Sigmoid colon (tissue), 7 donors: ENCODE data around the gene NOXO1. TPM values are rescaled to one million over a fixed set of nuclear protein-coding genes. Genes with fewer than 3 reads are reported as not detected.

ENCODE experiments used
- DNase-seq: peaks from one replicate; pipeline ENCODE4 v3.0.0-alpha.2; 2019
- H3K27ac ChIP-seq, 4 donors: fragments of 200-600 bp; sonication (generic); one replicate each; pipeline ENCODE4 v1.5.1; 2016 to 2019; ENCODE audit warnings: mild to moderate bottlenecking in 1 of 4
- H3K27me3 ChIP-seq, 3 donors: fragments of 200-600 bp; sonication (generic); one replicate each; pipeline ENCODE4 v1.5.1; 2019; ENCODE audit warnings: mild to moderate bottlenecking in 1 of 3
- H3K36me3 ChIP-seq, 4 donors: fragments of 200-600 bp; sonication (generic); one replicate each; pipeline ENCODE4 v1.5.1; 2016 to 2019
- H3K4me1 ChIP-seq, 4 donors: fragments of 200-600 bp; sonication (generic); one replicate each; pipeline ENCODE4 v1.5.1; 2017 to 2019
- H3K4me3 ChIP-seq, 4 donors: fragments of 200-600 bp; sonication (generic); one replicate each; pipeline ENCODE4 v1.5.1; 2017 to 2019; ENCODE audit warnings: mild to moderate bottlenecking in 2 of 4, moderate library complexity in 1 of 4
- H3K9me3 ChIP-seq, 4 donors: fragments of 200-600 bp in 3 of 4; sonication (generic) in 3 of 4; one replicate each; pipeline versions ENCODE4 v1.5.1 to v1.6.1; 2013 to 2019
- CTCF ChIP-seq, 4 experiments: fragments of 450-650 bp in 3 of 4; fragments of 200-600 bp in 1 of 4; IDR thresholded peaks; one replicate each; pipeline ENCODE4 v1.5.1; 2016 to 2019; ENCODE audit warnings: antibody characterized with exemption in 4 of 4, mild to moderate bottlenecking in 3 of 4, moderate library complexity in 2 of 4
- EP300 ChIP-seq, 4 donors: sonication (generic); formaldehyde crosslinking; IDR thresholded peaks; one replicate each; pipeline ENCODE4 v1.6.1; 2017; ENCODE audit warnings: antibody characterized with exemption in 4 of 4
- POLR2A ChIP-seq, 2 donors: fragments of 450-650 bp; IDR thresholded peaks; one replicate each; pipeline ENCODE4 v1.6.1; 2016; ENCODE audit warnings: antibody characterized with exemption in 2 of 2, mild to moderate bottlenecking in 2 of 2, moderate library complexity in 2 of 2
- POLR2AphosphoS5 ChIP-seq, 4 donors: sonication (generic); formaldehyde crosslinking; IDR thresholded peaks; one replicate each; pipeline ENCODE4 v1.6.1; 2017; ENCODE audit warnings: antibody characterized with exemption in 4 of 4
- WGBS, 2 donors: extraction: QIAGEN DNeasy Blood & Tissue Kit; methylation state at CpG; one replicate each; pipeline ENCODE4 v1.1.7; 2013; 5-methylcytosine and 5-hydroxymethylcytosine counted together
- intact Hi-C: fragments of 100-400 bp; cut with DNase I; formaldehyde crosslinking; loops from one replicate; pipeline ENCODE4 v1.15.1; 2023
- polyA plus RNA-seq, 3 donors: library from polyadenylated mRNA; stranded (reverse); fragments of 200-250 nt; gene quantifications; one replicate each; pipeline ENCODE4 v1.2.3, GENCODE V29; 2013
- total RNA-seq, 4 donors: library from RNA; depleted of rRNA; stranded (reverse); fragments of >200 nt; gene quantifications; one replicate each; pipeline ENCODE4 v1.1.0, GENCODE V29; 2016
- donor health status: healthy with polysubstance abuse.
- donor health status: Bipolar disorder and iron deficiency.
- donor health status: healthy.

NOXO1 gene
- total RNA-seq = not detected
- 10 to 100 TPM; 13.8 to 47.3 (median 15.0) TPM for polyA plus RNA-seq

GRCh38 chr16:1981398-1981836, at the start of gene NOXO1:
NOXO1 (minus strand) TSS chr16:1981469; CDS start chr16:1981179, 290 bp downstream.
- Histone ChIP-seq H3K27ac (no peak within 1 kb of the TSS), H3K4me3 (no peak within 1 kb of the TSS), H3K36me3 (peaks cover 28 to 38% (median 30%) of the 10 kb centered on the region in 4 donors), H3K4me1 (peaks cover 0 to 31% (median 26%) of the 10 kb centered on the region in 4 donors), H3K9me3 (no peaks in the 10 kb centered on the region), H3K27me3 (peaks cover 35 to 68% (median 62%) of the 10 kb centered on the region in 3 donors)
- DNase-seq = no peak
- 6 to 27% methylated on average over 6 of the region's 6 CpGs for WGBS, 2 donors
- intact Hi-C loops = no loop called here
- TF ChIP-seq POLR2AphosphoS5 (IDR thresholded peaks at IDR 0.05) = no peak
- no peak for TF ChIP-seq CTCF (IDR thresholded peaks at IDR 0.05)
- peak in 1 of 2 donors; percentile 23 for TF ChIP-seq POLR2A (IDR thresholded peaks at IDR 0.05)

DNA sequence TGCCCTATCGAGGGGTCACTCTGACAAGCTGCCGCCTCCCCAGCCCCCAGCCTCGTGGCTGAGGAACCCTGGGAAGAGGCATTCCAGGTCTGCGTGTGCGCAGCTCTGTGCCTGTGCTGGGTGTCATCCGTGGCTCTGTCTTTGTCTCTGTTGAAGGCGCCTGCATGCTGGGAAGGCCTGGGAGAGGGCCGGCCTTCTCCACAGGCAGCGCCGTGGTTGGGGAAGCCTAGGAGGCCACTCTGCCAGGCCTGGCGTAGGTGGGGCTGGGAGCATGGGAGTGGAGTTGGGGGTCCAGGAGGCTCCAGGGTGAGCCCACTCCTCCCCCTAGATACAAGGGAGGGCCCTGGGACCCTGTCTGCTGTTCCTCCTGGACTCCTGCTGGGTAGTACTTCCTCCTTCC, 48.8 kb upstream of the NOXO1 start:
- TF ChIP-seq POLR2AphosphoS5 (IDR thresholded peaks at IDR 0.05) (no peak), POLR2A (IDR thresholded peaks at IDR 0.05) (no peak), CTCF (IDR thresholded peaks at IDR 0.05) (no peak), EP300 (IDR thresholded peaks at IDR 0.05) (no peak)
- Histone ChIP-seq H3K4me1 (peaks cover 0 to 58% (median 49%) of the 10 kb centered on the region in 4 donors), H3K27me3 (no peaks in the 10 kb centered on the region), H3K36me3 (peaks cover 0 to 8% (median 0%) of the 10 kb centered on the region in 4 donors), H3K4me3 (peak overlapping the region in 1 of 4 donors; percentile 4), H3K27ac (peak overlapping the region; percentile 12 to 94 (median 35)), H3K9me3 (no peaks in the 10 kb centered on the region)
- DNase-seq = no peak
- intact Hi-C loops = no loop called here
- 91% methylated on average over 11 of the region's 11 CpGs for WGBS, 2 donors

- TF ChIP-seq POLR2A (IDR thresholded peaks at IDR 0.05) (no peak), CTCF (IDR thresholded peaks at IDR 0.05) (no peak), POLR2AphosphoS5 (IDR thresholded peaks at IDR 0.05) (no peak), EP300 (IDR thresholded peaks at IDR 0.05) (no peak)
- Histone ChIP-seq H3K9me3 (no peaks in the 10 kb centered on the region), H3K36me3 (peaks cover 0 to 8% (median 0%) of the 10 kb centered on the region in 4 donors), H3K4me3 (peak overlapping the region in 1 of 4 donors; percentile 10), H3K27me3 (no peaks in the 10 kb centered on the region), H3K27ac (peak overlapping the region in 1 of 4 donors; percentile 46), H3K4me1 (peaks cover 0 to 53% (median 43%) of the 10 kb centered on the region in 4 donors)
- intact Hi-C loops = no loop called here
- 85% methylated on average over 22 of the region's 22 CpGs for WGBS, 2 donors
- no peak for DNase-seq
These were observed 48.1 kb upstream of the NOXO1 start for GRCh38 chr16:2029350-2029749.

DNA sequence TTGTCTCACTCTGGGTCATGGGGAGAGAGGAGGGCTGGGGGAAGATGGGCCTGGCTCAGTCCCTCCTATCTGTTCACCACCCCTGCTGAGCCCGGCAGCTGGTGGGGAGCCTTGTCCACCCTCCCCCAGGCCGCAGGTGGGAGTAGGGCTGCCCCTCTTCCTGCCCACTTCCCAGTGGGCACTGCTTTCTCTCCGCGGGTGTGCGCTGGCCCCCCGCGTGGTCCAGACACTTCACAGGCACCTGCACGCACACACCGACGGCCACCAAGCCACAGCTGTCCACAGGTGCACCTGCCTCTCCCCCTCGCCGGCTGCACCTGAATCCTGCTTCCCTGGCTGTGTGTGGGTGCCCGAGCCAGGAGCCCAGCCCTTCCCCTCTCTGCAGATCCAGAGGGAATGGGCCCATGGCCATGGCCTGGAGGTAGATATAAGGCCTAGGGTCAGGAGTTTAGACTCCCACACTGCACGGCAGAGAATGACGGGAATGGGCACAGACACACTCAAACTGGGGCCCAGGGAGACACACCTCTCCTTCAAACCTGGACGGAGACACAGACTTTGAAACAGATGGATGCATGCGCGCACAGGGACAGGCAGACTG, 47.5 kb upstream of the NOXO1 start:
- Histone ChIP-seq H3K4me1 (peaks cover 0 to 52% (median 42%) of the 10 kb centered on the region in 4 donors), H3K36me3 (peaks cover 0 to 8% (median 0%) of the 10 kb centered on the region in 4 donors), H3K27ac (peak overlapping the region in 3 of 4 donors; percentile 11 to 73 (median 66)), H3K4me3 (peak overlapping the region in 2 of 4 donors; percentile 68 to 75), H3K27me3 (no peaks in the 10 kb centered on the region), H3K9me3 (no peaks in the 10 kb centered on the region)
- DNase-seq = no peak
- TF ChIP-seq EP300 (IDR thresholded peaks at IDR 0.05) = no peak
- intact Hi-C loops = no loop called here
- 86% methylated on average over 18 of the region's 18 CpGs for WGBS, 2 donors

GRCh38 chr16:2028146-2028545, 46.9 kb upstream of the NOXO1 start:
- H3K9me3 ChIP-seq = no peaks in the 10 kb centered on the region
- H3K36me3 ChIP-seq = peaks cover 0 to 8% (median 0%) of the 10 kb centered on the region in 4 donors
- H3K4me1 ChIP-seq = peaks cover 0 to 52% (median 41%) of the 10 kb centered on the region in 4 donors
- no peaks in the 10 kb centered on the region for H3K27me3 ChIP-seq
- 63 to 76% methylated on average over 3 of the region's 3 CpGs for WGBS, 2 donors
- intact Hi-C loops = no loop called here
- DNase-seq = no peak
- peak overlapping the region; percentile 11 to 73 (median 69) for H3K27ac ChIP-seq
- TF ChIP-seq EP300 (IDR thresholded peaks at IDR 0.05) = no peak
- TF ChIP-seq POLR2A (IDR thresholded peaks at IDR 0.05) = no peak
- TF ChIP-seq CTCF (IDR thresholded peaks at IDR 0.05) = no peak
- no peak for TF ChIP-seq POLR2AphosphoS5 (IDR thresholded peaks at IDR 0.05)
- H3K4me3 ChIP-seq = peak overlapping the region in 3 of 4 donors; percentile 67 to 75 (median 68)
